Hepatocyte (in vitro differentiated cells): ENCODE results near the gene IKZF4. TPM values are rescaled to one million over a fixed set of nuclear protein-coding genes. Genes with fewer than 3 reads are reported as not detected.

Experiments
- DNase-seq: peaks from one replicate; pipeline ENCODE4 v3.0.0-alpha.2; 2016; ENCODE audit warnings: low spot score
- H2AFZ ChIP-seq: fragments of 200-600 bp; sonication (generic); 2 replicates; pipeline ENCODE4 v1.6.0; 2016; ENCODE audit warnings: antibody characterized with exemption, mild to moderate bottlenecking
- H3K27ac ChIP-seq: fragments of 200-600 bp; sonication (generic); 2 replicates; pipeline ENCODE4 v1.5.1; 2016; ENCODE audit warnings: mild to moderate bottlenecking
- H3K27me3 ChIP-seq: fragments of 200-600 bp; sonication (generic); 2 replicates; pipeline ENCODE4 v1.6.1; 2016
- H3K36me3 ChIP-seq: fragments of 200-600 bp; sonication (generic); replicated peaks from 2 replicates; pipeline ENCODE4 v1.5.1; 2016; ENCODE audit warnings: low read depth; ENCODE audit not compliant: insufficient read depth
- H3K4me1 ChIP-seq: fragments of 200-600 bp; sonication (generic); 2 replicates; pipeline ENCODE4 v1.5.1; 2016; ENCODE audit warnings: mild to moderate bottlenecking, moderate library complexity; ENCODE audit not compliant: insufficient read depth
- H3K4me2 ChIP-seq: fragments of 200-600 bp; sonication (generic); 2 replicates; pipeline ENCODE4 v1.6.0; 2016
- H3K4me3 ChIP-seq: fragments of 200-600 bp; sonication (generic); 2 replicates; pipeline ENCODE4 v1.5.1; 2016; ENCODE audit warnings: mild to moderate bottlenecking
- H3K79me2 ChIP-seq: fragments of 200-600 bp; sonication (generic); 2 replicates; pipeline ENCODE4 v1.6.0; 2017; ENCODE audit warnings: mild to moderate bottlenecking
- H3K9me2 ChIP-seq: fragments of 200-600 bp; sonication (generic); replicated peaks from 2 replicates; pipeline ENCODE4 v1.6.0; 2017; ENCODE audit warnings: mild to moderate bottlenecking; ENCODE audit not compliant: insufficient read depth
- H3K9me3 ChIP-seq: fragments of 200-600 bp; sonication (generic); 2 replicates; pipeline ENCODE4 v1.5.1; 2016; ENCODE audit warnings: low read depth, mild to moderate bottlenecking
- H4K20me1 ChIP-seq: fragments of 200-600 bp; sonication (generic); 2 replicates; pipeline ENCODE4 v1.6.0; 2016; ENCODE audit warnings: mild to moderate bottlenecking; ENCODE audit not compliant: insufficient read depth, poor library complexity, severe bottlenecking
- CTCF ChIP-seq: fragments of 200-600 bp; sonication (generic); IDR thresholded peaks from 2 replicates; pipeline ENCODE4 v1.5.1; 2016; ENCODE audit warnings: antibody characterized with exemption, mild to moderate bottlenecking; ENCODE audit not compliant: poor library complexity
- EZH2 ChIP-seq: fragments of 200-600 bp; sonication (generic); IDR thresholded peaks from 2 replicates; pipeline ENCODE4 v1.6.1; 2016; ENCODE audit warnings: antibody characterized with exemption, mild to moderate bottlenecking, borderline replicate concordance
- EZH2phosphoT487 ChIP-seq: fragments of 200-600 bp; sonication (generic); IDR thresholded peaks from one replicate; pipeline ENCODE4 v1.6.1; 2018; ENCODE audit warnings: antibody characterized with exemption, mild to moderate bottlenecking, low read depth, moderate library complexity; ENCODE audit not compliant: unreplicated experiment, severe bottlenecking
- WGBS: methylation state at CpG from one replicate; pipeline ENCODE4 v1.1.6; 2016; ENCODE audit warnings: low lambda C conversion rate; ENCODE audit errors: missing lambda C conversion rate; 5-methylcytosine and 5-hydroxymethylcytosine counted together
- polyA plus RNA-seq: library from polyadenylated mRNA; unstranded; fragments of >200 nt; fragmentation: Nextera tagmentation; extraction: Ambion mirVana; gene quantifications from 2 replicates; pipeline ENCODE4 v1.2.1, GENCODE V29; 2016
- total RNA-seq: library from RNA; depleted of rRNA; stranded (reverse); fragments of >200 nt; gene quantifications from 2 replicates; pipeline ENCODE4 v1.2.3, GENCODE V29; 2014

Gene IKZF4
- total and polyA plus RNA-seq, 2 experiments from 2014 or later = 1.6 to 5.3 TPM

GRCh38 chr12:56014205-56014604 is 6.6 kb upstream of the IKZF4 start:
- H3K27me3 ChIP-seq = no peaks in the 10 kb centered on the region
- no peak for TF ChIP-seq EZH2
- TF ChIP-seq CTCF = no peak
- TF ChIP-seq EZH2phosphoT487 = no peak
- no peak overlapping the region for H2AFZ ChIP-seq
- H4K20me1 ChIP-seq = no peaks in the 10 kb centered on the region
- 63% methylated on average over 2 of the region's 2 CpGs for WGBS
- H3K79me2 ChIP-seq = no peaks in the 10 kb centered on the region
- H3K4me2 ChIP-seq = peak overlapping the region; percentile 57
- DNase-seq = peak; percentile 66
- H3K36me3 ChIP-seq = no peaks in the 10 kb centered on the region
- H3K27ac ChIP-seq = peak overlapping the region; percentile 84
- H3K9me2 ChIP-seq = no peaks in the 10 kb centered on the region
- peaks cover 38% of the 10 kb centered on the region for H3K4me1 ChIP-seq
- H3K4me3 ChIP-seq = no peak overlapping the region
- no peaks in the 10 kb centered on the region for H3K9me3 ChIP-seq

- Histone ChIP-seq H3K9me3 (no peaks in the 10 kb centered on the region), H3K79me2 (no peaks in the 10 kb centered on the region), H3K4me3 (no peak overlapping the region), H3K4me1 (peaks cover 37% of the 10 kb centered on the region), H3K27me3 (no peaks in the 10 kb centered on the region), H3K9me2 (no peaks in the 10 kb centered on the region), H3K4me2 (no peak overlapping the region), H2AFZ (no peak overlapping the region), H3K36me3 (no peaks in the 10 kb centered on the region), H4K20me1 (no peaks in the 10 kb centered on the region), H3K27ac (no peak overlapping the region)
- TF ChIP-seq CTCF (no peak), EZH2phosphoT487 (no peak)
- no peak for DNase-seq
- 79% methylated on average over 4 of the region's 4 CpGs for WGBS
These were observed 3.7 kb upstream of the IKZF4 start for GRCh38 chr12:56017181-56017580.

GRCh38 chr12:56018356-56018755 is 2.5 kb upstream of the IKZF4 start:
- H3K9me3 ChIP-seq = no peaks in the 10 kb centered on the region
- peaks cover 35% of the 10 kb centered on the region for H3K4me1 ChIP-seq
- TF ChIP-seq EZH2phosphoT487 (no peak), EZH2 (no peak), CTCF (no peak)
- no peak overlapping the region for H3K4me3 ChIP-seq
- no peak for DNase-seq
- 97% methylated on average over 1 of the region's 1 CpG for WGBS
- H3K79me2 ChIP-seq = peaks cover 7% of the 10 kb centered on the region
- H3K27ac ChIP-seq = peak overlapping the region; percentile 31
- H4K20me1 ChIP-seq = no peaks in the 10 kb centered on the region
- H3K9me2 ChIP-seq = no peaks in the 10 kb centered on the region
- H3K36me3 ChIP-seq = no peaks in the 10 kb centered on the region
- no peak overlapping the region for H3K4me2 ChIP-seq
- no peak overlapping the region for H2AFZ ChIP-seq
- H3K27me3 ChIP-seq = no peaks in the 10 kb centered on the region
